SK-N-SH (cell line): ENCODE results near the gene DLL3. TPM values are rescaled to one million over a fixed set of nuclear protein-coding genes. Genes with fewer than 3 reads are reported as not detected.

Source experiments
- CTCF ChIA-PET: fragments of 300-600, 350-600 bp; formaldehyde crosslinking; extraction: SDS; loops from one replicate; lab custom pipeline; 2021; lab: Yijun Ruan, JAX
- POLR2A ChIA-PET: fragments of 350-600 bp; sonication (Branson Sonifier 250); formaldehyde crosslinking; extraction: SDS; loops from one replicate; lab custom pipeline; 2020; ENCODE audit warnings: antibody characterized with exemption, inconsistent platforms; lab: Yijun Ruan, JAX
- DNase-seq: peaks from one replicate; pipeline ENCODE4 v3.0.0; 2012
- H2AFZ ChIP-seq: fragments of 200-600 bp; sonication (generic); 2 replicates; pipeline ENCODE4 v1.8.1; 2016; ENCODE audit warnings: antibody characterized with exemption, mild to moderate bottlenecking, low read depth
- H3F3A ChIP-seq: fragments of 200-600 bp; sonication (generic); replicated peaks from 2 replicates; pipeline ENCODE3; 2016; ENCODE audit warnings: antibody characterized with exemption, mild to moderate bottlenecking; ENCODE audit not compliant: insufficient read depth
- H3K27ac ChIP-seq, 2 experiments: fragments of 200-500 bp in 1 of 2; fragments of 200-600 bp in 1 of 2; sonication (Bioruptor generic) in 1 of 2; sonication (generic), shearing (Covaris generic) in 1 of 2; 2 replicates each; pipeline versions ENCODE4 v1.5.1 to v1.6.1; 2014 to 2016; ENCODE audit warnings: low read depth in 2 of 2, inconsistent platforms in 1 of 2, low read length in 1 of 2, mild to moderate bottlenecking in 1 of 2, mixed read lengths in 1 of 2
- H3K27me3 ChIP-seq: fragments of 200-600 bp; sonication (generic), shearing (Covaris generic); 2 replicates; pipeline ENCODE4 v1.6.1; 2016; ENCODE audit warnings: mixed run types; ENCODE audit not compliant: insufficient read depth
- H3K36me3 ChIP-seq, 2 experiments: fragments of 200-500 bp in 1 of 2; fragments of 200-600 bp in 1 of 2; sonication (Bioruptor generic) in 1 of 2; sonication (generic) in 1 of 2; replicated peaks in 1 of 2; 2 replicates each; pipeline versions ENCODE3 to v1.5.1; 2014 to 2016; ENCODE audit warnings: low read length in 1 of 2, mild to moderate bottlenecking in 1 of 2; ENCODE audit not compliant: insufficient read depth in 2 of 2, control insufficient read depth in 1 of 2
- H3K4me1 ChIP-seq, 2 experiments: fragments of 200-500 bp in 1 of 2; fragments of 200-600 bp in 1 of 2; sonication (Bioruptor generic) in 1 of 2; sonication (generic), shearing (Covaris generic) in 1 of 2; 2 replicates each; pipeline versions ENCODE4 v1.5.1 to v1.6.1; 2014 to 2016; ENCODE audit warnings: low read depth in 1 of 2, low read length in 1 of 2, mixed run types in 1 of 2; ENCODE audit not compliant: insufficient read depth in 2 of 2, control insufficient read depth in 1 of 2
- H3K4me2 ChIP-seq: fragments of 200-600 bp; sonication (generic), shearing (Covaris generic); 2 replicates; pipeline ENCODE4 v1.6.1; 2017; ENCODE audit warnings: mixed run types
- H3K4me3 ChIP-seq, 2 experiments: fragments of 200-500 bp in 1 of 2; fragments of 200-600 bp in 1 of 2; sonication (Bioruptor generic) in 1 of 2; sonication (generic), shearing (Covaris generic) in 1 of 2; 2 replicates each; pipeline versions ENCODE4 v1.5.1 to v1.8.1; 2014 to 2016; ENCODE audit warnings: low read depth in 2 of 2, inconsistent platforms in 1 of 2, low read length in 1 of 2, mild to moderate bottlenecking in 1 of 2, mixed read lengths in 1 of 2, moderate library complexity in 1 of 2
- H3K79me2 ChIP-seq: fragments of 200-600 bp; sonication (generic); 2 replicates; pipeline ENCODE4 v1.8.1; 2017; ENCODE audit warnings: mild to moderate bottlenecking; ENCODE audit not compliant: insufficient read depth
- H3K9ac ChIP-seq: fragments of 200-600 bp; sonication (generic); 2 replicates; pipeline ENCODE4 v1.6.1; 2017; ENCODE audit warnings: mixed run types
- H3K9me2 ChIP-seq: fragments of 200-600 bp; sonication (generic); 2 replicates; pipeline ENCODE4 v1.6.1; 2017; ENCODE audit warnings: mixed run types
- H3K9me3 ChIP-seq: fragments of 200-600 bp; sonication (generic); 2 replicates; pipeline ENCODE4 v1.6.1; 2017; ENCODE audit warnings: mixed run types, mild to moderate bottlenecking, moderate library complexity
- H4K20me1 ChIP-seq: fragments of 200-600 bp; sonication (generic); 2 replicates; pipeline ENCODE4 v1.6.1; 2017; ENCODE audit warnings: mild to moderate bottlenecking, mixed run types; ENCODE audit not compliant: insufficient read depth
- CHD2 ChIP-seq: fragments of 150-350 bp; IDR thresholded peaks from 2 replicates; pipeline ENCODE4 v1.6.1; 2018; ENCODE audit warnings: low read length; ENCODE audit not compliant: partially characterized antibody
- CTCF ChIP-seq: fragments of 200-600 bp; sonication (generic); IDR thresholded peaks from 2 replicates; pipeline ENCODE4 v1.6.1; 2017; ENCODE audit warnings: antibody characterized with exemption, mild to moderate bottlenecking, moderate library complexity
- ELF1 ChIP-seq: IDR thresholded peaks from 2 replicates; pipeline ENCODE4 v1.4.0; 2012
- FOSL2 ChIP-seq: IDR thresholded peaks from 2 replicates; pipeline ENCODE4 v1.4.0; 2012; ENCODE audit warnings: low read depth, mild to moderate bottlenecking, moderate library complexity, borderline replicate concordance
- FOXM1 ChIP-seq: IDR thresholded peaks from 2 replicates; pipeline ENCODE4 v1.4.0; 2012; ENCODE audit warnings: low read depth, mild to moderate bottlenecking
- GABPA ChIP-seq: IDR thresholded peaks from 2 replicates; pipeline ENCODE4 v1.4.0; 2012; ENCODE audit warnings: low read depth, mild to moderate bottlenecking
- GATA2 ChIP-seq: sonication (generic); formaldehyde crosslinking; IDR thresholded peaks from 2 replicates; pipeline ENCODE4 v1.5.0; 2020; ENCODE audit warnings: mild to moderate bottlenecking, missing genetic modification reagents
- IRF3 ChIP-seq: fragments of 150-350 bp; IDR thresholded peaks from 2 replicates; pipeline ENCODE4 v1.6.1; 2016; ENCODE audit warnings: mild to moderate bottlenecking, low read depth, low read length
- MAX ChIP-seq: IDR thresholded peaks from 2 replicates; pipeline ENCODE4 v1.4.0; 2012; ENCODE audit warnings: low read depth
- PBX3 ChIP-seq: IDR thresholded peaks from 2 replicates; pipeline ENCODE4; 2012
- RAD21 ChIP-seq: IDR thresholded peaks from 2 replicates; pipeline ENCODE4 v1.6.1; 2012; ENCODE audit warnings: mild to moderate bottlenecking, low read length
- RFX5 ChIP-seq: IDR thresholded peaks from 2 replicates; pipeline ENCODE4 v1.6.1; 2012; ENCODE audit warnings: mild to moderate bottlenecking, improper control_type of control experiment, low read length
- RXRA ChIP-seq: IDR thresholded peaks from 2 replicates; pipeline ENCODE4 v1.4.0; 2012; ENCODE audit warnings: low read depth, mild to moderate bottlenecking, borderline replicate concordance
- SIN3A ChIP-seq: IDR thresholded peaks from 2 replicates; pipeline ENCODE4 v1.6.1; 2012; ENCODE audit warnings: low read depth, mild to moderate bottlenecking, low read length, moderate library complexity, borderline replicate concordance
- SMC3 ChIP-seq: IDR thresholded peaks from 2 replicates; pipeline ENCODE4 v1.6.1; 2012; ENCODE audit warnings: low read depth, low read length, improper control_type of control experiment
- TAF1 ChIP-seq: IDR thresholded peaks from 2 replicates; pipeline ENCODE4 v1.6.1; 2012; ENCODE audit warnings: low read depth, mild to moderate bottlenecking, low read length, moderate library complexity, borderline replicate concordance
- USF1 ChIP-seq: IDR thresholded peaks from 2 replicates; pipeline ENCODE4 v1.4.0; 2012; ENCODE audit warnings: low read depth, borderline replicate concordance
- USF2 ChIP-seq: fragments of 150-350 bp; IDR thresholded peaks from 2 replicates; pipeline ENCODE4 v1.6.1; 2017; ENCODE audit warnings: antibody characterized with exemption, low read length, low read depth, borderline replicate concordance
- YY1 ChIP-seq: IDR thresholded peaks from 2 replicates; pipeline ENCODE4 v1.4.0; 2012; ENCODE audit warnings: low read depth, mild to moderate bottlenecking
- WGBS: methylation state at CpG from one replicate; pipeline ENCODE4 v1.1.6; 2017; ENCODE audit warnings: low lambda C conversion rate; 5-methylcytosine and 5-hydroxymethylcytosine counted together
- polyA plus RNA-seq, 3 experiments: library from polyadenylated mRNA; depleted of rRNA; stranded (reverse); fragments of >200 nt; gene quantifications; 2 replicates each; pipeline ENCODE4 v1.2.3, GENCODE V29; 2012

Gene DLL3
- polyA plus RNA-seq, 1 of the 3 experiments (the other 2 are of a cell fraction) = 4.7 TPM

- Histone ChIP-seq H3K9me2 (no peaks in the 10 kb centered on the region), H3K9ac (no peak overlapping the region), H3K27ac (no peak overlapping the region), H3K27me3 (peaks cover 20% of the 10 kb centered on the region; the same call in 1 of the 2 replicates), H3K4me2 (no peak overlapping the region), H3K9me3 (no peaks in the 10 kb centered on the region), H3K79me2 (peaks cover 1% of the 10 kb centered on the region; the same call in 1 of the 2 replicates), H3K36me3 (no peaks in the 10 kb centered on the region), H3F3A (no peaks in the 10 kb centered on the region), H2AFZ (no peak overlapping the region), H4K20me1 (no peaks in the 10 kb centered on the region), H3K4me1 (no peaks in the 10 kb centered on the region), H3K4me3 (no peak overlapping the region)
- POLR2A ChIA-PET = interaction anchor here (1.0 kb wide), 1 partner anchor 109 kb away, joined by 4 read pairs; the partner anchor contains the start of gene RPS16
- 56% methylated on average over 7 of the region's 7 CpGs for WGBS
- CTCF ChIA-PET = interaction anchor here (0.8 to 2.3 kb wide), 5 partner anchors 10 to 127 kb away, joined by 3 to 6 read pairs (median 5); partner anchors contain the start of gene EID2B
- TF ChIP-seq RAD21 (no peak), SIN3A (no peak), FOSL2 (no peak), RFX5 (no peak), TAF1 (no peak), IRF3 (no peak), CTCF (no peak), GABPA (no peak), USF1 (no peak), YY1 (no peak), ELF1 (no peak), USF2 (no peak), GATA2 (CRISPR knock-in tag) (no peak), PBX3 (no peak), MAX (no peak), FOXM1 (no peak), RXRA (no peak), CHD2 (no peak), SMC3 (no peak)
- no peak for DNase-seq
These were observed 45.6 kb downstream of the DLL3 start for GRCh38 chr19:39544226-39544903.
